Ovary (tissue), 3 donors: Measurements from ENCODE around the gene SEMA4D.

ENCODE experiments used
- EP300 ChIP-seq: sonication (generic); formaldehyde crosslinking; IDR thresholded peaks from one replicate; pipeline ENCODE4 v1.6.1; 2017; ENCODE audit warnings: antibody characterized with exemption
- POLR2A ChIP-seq: fragments of 450-650 bp; IDR thresholded peaks from one replicate; pipeline ENCODE4 v1.6.1; 2017; ENCODE audit warnings: antibody characterized with exemption, mild to moderate bottlenecking, moderate library complexity
- TF ChIP-seq, protein P1 (sequence below), 3 donors: fragments of 450-650 bp in 2 of 3; fragments of 200-600 bp in 1 of 3; IDR thresholded peaks; one replicate each; pipeline versions ENCODE4 v1.5.1 to v1.8.0; 2016 to 2022; ENCODE audit warnings: antibody characterized with exemption in 3 of 3, mild to moderate bottlenecking in 1 of 3
- donor health status: DM: no; HTN: no; CAD: no.

DNA sequence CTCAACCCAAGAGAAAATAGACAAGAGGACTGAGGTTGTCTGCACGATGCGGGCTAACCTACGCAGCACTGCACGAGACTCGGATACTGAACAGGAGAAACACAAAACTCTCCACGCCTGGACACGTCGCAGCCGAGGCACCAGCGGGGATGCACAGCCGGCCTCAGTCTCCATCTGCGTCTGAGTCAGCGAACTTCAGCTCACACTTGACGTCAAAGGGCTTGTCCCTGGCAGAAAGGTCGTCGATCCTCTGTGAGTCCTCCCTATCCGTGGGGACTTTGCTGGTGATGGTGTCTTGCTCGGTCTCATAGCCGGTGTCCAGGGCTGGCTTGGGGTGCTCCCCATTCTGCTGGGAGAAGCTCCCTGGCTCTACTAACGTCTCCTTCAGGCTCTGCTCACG, 119.4 kb downstream of the SEMA4D start:
- TF ChIP-seq, protein P1, sequence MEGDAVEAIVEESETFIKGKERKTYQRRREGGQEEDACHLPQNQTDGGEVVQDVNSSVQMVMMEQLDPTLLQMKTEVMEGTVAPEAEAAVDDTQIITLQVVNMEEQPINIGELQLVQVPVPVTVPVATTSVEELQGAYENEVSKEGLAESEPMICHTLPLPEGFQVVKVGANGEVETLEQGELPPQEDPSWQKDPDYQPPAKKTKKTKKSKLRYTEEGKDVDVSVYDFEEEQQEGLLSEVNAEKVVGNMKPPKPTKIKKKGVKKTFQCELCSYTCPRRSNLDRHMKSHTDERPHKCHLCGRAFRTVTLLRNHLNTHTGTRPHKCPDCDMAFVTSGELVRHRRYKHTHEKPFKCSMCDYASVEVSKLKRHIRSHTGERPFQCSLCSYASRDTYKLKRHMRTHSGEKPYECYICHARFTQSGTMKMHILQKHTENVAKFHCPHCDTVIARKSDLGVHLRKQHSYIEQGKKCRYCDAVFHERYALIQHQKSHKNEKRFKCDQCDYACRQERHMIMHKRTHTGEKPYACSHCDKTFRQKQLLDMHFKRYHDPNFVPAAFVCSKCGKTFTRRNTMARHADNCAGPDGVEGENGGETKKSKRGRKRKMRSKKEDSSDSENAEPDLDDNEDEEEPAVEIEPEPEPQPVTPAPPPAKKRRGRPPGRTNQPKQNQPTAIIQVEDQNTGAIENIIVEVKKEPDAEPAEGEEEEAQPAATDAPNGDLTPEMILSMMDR (IDR thresholded peaks at IDR 0.05) = no peak
- no peak for TF ChIP-seq POLR2A
- TF ChIP-seq EP300 = no peak
